ENCODE results near the gene PLGRKT.

- TF ChIP-seq, protein P1, sequence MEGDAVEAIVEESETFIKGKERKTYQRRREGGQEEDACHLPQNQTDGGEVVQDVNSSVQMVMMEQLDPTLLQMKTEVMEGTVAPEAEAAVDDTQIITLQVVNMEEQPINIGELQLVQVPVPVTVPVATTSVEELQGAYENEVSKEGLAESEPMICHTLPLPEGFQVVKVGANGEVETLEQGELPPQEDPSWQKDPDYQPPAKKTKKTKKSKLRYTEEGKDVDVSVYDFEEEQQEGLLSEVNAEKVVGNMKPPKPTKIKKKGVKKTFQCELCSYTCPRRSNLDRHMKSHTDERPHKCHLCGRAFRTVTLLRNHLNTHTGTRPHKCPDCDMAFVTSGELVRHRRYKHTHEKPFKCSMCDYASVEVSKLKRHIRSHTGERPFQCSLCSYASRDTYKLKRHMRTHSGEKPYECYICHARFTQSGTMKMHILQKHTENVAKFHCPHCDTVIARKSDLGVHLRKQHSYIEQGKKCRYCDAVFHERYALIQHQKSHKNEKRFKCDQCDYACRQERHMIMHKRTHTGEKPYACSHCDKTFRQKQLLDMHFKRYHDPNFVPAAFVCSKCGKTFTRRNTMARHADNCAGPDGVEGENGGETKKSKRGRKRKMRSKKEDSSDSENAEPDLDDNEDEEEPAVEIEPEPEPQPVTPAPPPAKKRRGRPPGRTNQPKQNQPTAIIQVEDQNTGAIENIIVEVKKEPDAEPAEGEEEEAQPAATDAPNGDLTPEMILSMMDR (conservative IDR thresholded peaks at IDR 0.05; ENCODE audit: low read length): no peak
- no peak for TF ChIP-seq EZH2phosphoT487 (IDR thresholded peaks at IDR 0.05; ENCODE audit: borderline replicate concordance)
These were observed 48.5 kb downstream of the PLGRKT start for GRCh38 chr9:5389109-5389732.
